Astrocyte (in vitro differentiated cells and primary cell): ENCODE measurements around the gene LAG3. TPM values are rescaled to one million over a fixed set of nuclear protein-coding genes. Genes with fewer than 3 reads are reported as not detected.
"Not testable (repeated sequence)": the region's sequence is repeated elsewhere in the genome, so short reads cannot be mapped to it uniquely, and the experiment has no call there.

ENCODE experiments used
- DNase-seq: peaks from one replicate; pipeline ENCODE4 v3.0.0-alpha.2; 2010; ENCODE audit warnings: low read depth
- FAIRE-seq: peaks from 2 replicates; lab custom pipeline; 2011; peaks lifted over from hg19 to GRCh38; lab: Jason Lieb, UNC
- H2AFZ ChIP-seq: 2 replicates; pipeline ENCODE4 v1.6.0; 2012; ENCODE audit warnings: low read depth, low read length, inconsistent platforms
- H3K27ac ChIP-seq: 2 replicates; pipeline ENCODE4 v1.5.1; 2011; ENCODE audit warnings: low read depth, low read length, inconsistent platforms
- H3K27me3 ChIP-seq: 2 replicates; pipeline ENCODE4 v1.6.0; 2011; ENCODE audit warnings: low read length, inconsistent platforms; ENCODE audit not compliant: insufficient read depth
- H3K36me3 ChIP-seq: 2 replicates; pipeline ENCODE4 v1.5.1; 2011; ENCODE audit warnings: low read length, inconsistent platforms; ENCODE audit not compliant: insufficient read depth
- H3K4me1 ChIP-seq: 2 replicates; pipeline ENCODE4 v1.5.1; 2011; ENCODE audit warnings: low read length, inconsistent platforms; ENCODE audit not compliant: insufficient read depth
- H3K4me2 ChIP-seq: 2 replicates; pipeline ENCODE4 v1.6.0; 2012; ENCODE audit warnings: low read length, inconsistent platforms
- H3K4me3 ChIP-seq: 2 replicates; pipeline ENCODE4 v1.5.1; 2011; ENCODE audit warnings: low read depth, mild to moderate bottlenecking, low read length, inconsistent platforms; ENCODE audit not compliant: insufficient read depth
- H3K79me2 ChIP-seq: 2 replicates; pipeline ENCODE4 v1.6.0; 2012; ENCODE audit warnings: mild to moderate bottlenecking, low read length, inconsistent platforms; ENCODE audit not compliant: insufficient read depth
- H3K9ac ChIP-seq: 2 replicates; pipeline ENCODE4 v1.6.0; 2012; ENCODE audit warnings: mild to moderate bottlenecking, low read length, inconsistent platforms
- H3K9me3 ChIP-seq: 2 replicates; pipeline ENCODE4 v1.5.1; 2012; ENCODE audit warnings: low read depth, mild to moderate bottlenecking, low read length, inconsistent platforms; ENCODE audit not compliant: insufficient read depth
- H4K20me1 ChIP-seq: 2 replicates; pipeline ENCODE4 v1.6.0; 2012; ENCODE audit warnings: low read length, inconsistent platforms; ENCODE audit not compliant: insufficient read depth
- H3K27ac Mint-ChIP-seq: one replicate; pipeline ENCODE4 v1.8.0; 2021; ENCODE audit warnings: mild to moderate bottlenecking, mixed read lengths; ENCODE audit not compliant: unreplicated experiment
- H3K27me3 Mint-ChIP-seq: one replicate; pipeline ENCODE4 v1.8.0; 2021; ENCODE audit warnings: low read depth, mixed read lengths; ENCODE audit not compliant: unreplicated experiment
- H3K36me3 Mint-ChIP-seq: one replicate; pipeline ENCODE4 v1.8.0; 2021; ENCODE audit warnings: low read depth, mixed read lengths; ENCODE audit not compliant: unreplicated experiment
- H3K4me1 Mint-ChIP-seq: one replicate; pipeline ENCODE4 v1.8.0; 2021; ENCODE audit warnings: low read depth, mixed read lengths; ENCODE audit not compliant: unreplicated experiment
- H3K4me3 Mint-ChIP-seq: one replicate; pipeline ENCODE4 v1.8.0; 2021; ENCODE audit warnings: mild to moderate bottlenecking, moderate library complexity, mixed read lengths; ENCODE audit not compliant: unreplicated experiment
- H3K9me3 Mint-ChIP-seq: one replicate; pipeline ENCODE4 v1.8.0; 2021; ENCODE audit warnings: mild to moderate bottlenecking, mixed read lengths; ENCODE audit not compliant: unreplicated experiment
- CTCF ChIP-seq: IDR thresholded peaks from 2 replicates; pipeline ENCODE4 v1.5.1; 2011; ENCODE audit warnings: low read depth, mild to moderate bottlenecking, inconsistent platforms, low read length, moderate library complexity; ENCODE audit not compliant: insufficient read depth
- EZH2 ChIP-seq: IDR thresholded peaks from 2 replicates; pipeline ENCODE4 v1.6.1; 2012; ENCODE audit warnings: mild to moderate bottlenecking, low read length, inconsistent platforms; ENCODE audit not compliant: insufficient read depth
- total RNA-seq: library from RNA; stranded (reverse); gene quantifications from 2 replicates; pipeline ENCODE4 v1.2.1, GENCODE V29; 2021

The LAG3 gene
- total RNA-seq, 1 donor from 2014 or later: 2.0 TPM

- H3K4me1 ChIP-seq: peaks cover 3% of the 10 kb centered on the region
- H3K27ac ChIP-seq: no peak overlapping the region
- no peak overlapping the region for H3K4me3 ChIP-seq
- H3K9me3 Mint-ChIP-seq: no peaks in the 10 kb centered on the region
- peaks cover 13% of the 10 kb centered on the region for H3K4me1 Mint-ChIP-seq
- peaks cover 15% of the 10 kb centered on the region for H4K20me1 ChIP-seq
- DNase-seq: no peak
- no peaks in the 10 kb centered on the region for H3K27me3 ChIP-seq
- peaks cover 23% of the 10 kb centered on the region for H3K36me3 Mint-ChIP-seq
- peaks cover 16% of the 10 kb centered on the region for H3K36me3 ChIP-seq
- no peak overlapping the region for H3K9ac ChIP-seq
- H3K27ac Mint-ChIP-seq: no peak overlapping the region
- H3K4me2 ChIP-seq: no peak overlapping the region
- no peak overlapping the region for H3K4me3 Mint-ChIP-seq
- H3K79me2 ChIP-seq: no peaks in the 10 kb centered on the region
- FAIRE-seq: no peak
- H3K9me3 ChIP-seq: no peaks in the 10 kb centered on the region
- H2AFZ ChIP-seq: no peak overlapping the region
- TF ChIP-seq EZH2 (no peak), CTCF (no peak)
- H3K27me3 Mint-ChIP-seq: no peaks in the 10 kb centered on the region
Measured at GRCh38 chr12:6742834-6743233, 29.5 kb upstream of the LAG3 start.

- DNase-seq, H3K9me3 ChIP-seq, FAIRE-seq, H3K27me3 Mint-ChIP-seq, H3K9ac ChIP-seq, H3K4me1 ChIP-seq, H3K79me2 ChIP-seq, H3K9me3 Mint-ChIP-seq, H3K4me2 ChIP-seq, H3K27me3 ChIP-seq, H2AFZ ChIP-seq, H3K4me3 Mint-ChIP-seq, H3K4me3 ChIP-seq, H3K27ac ChIP-seq: not testable (repeated sequence)
- H4K20me1 ChIP-seq: peaks cover 19% of the 10 kb centered on the region
- Mint-ChIP-seq H3K4me1 (peaks cover 13% of the 10 kb centered on the region), H3K36me3 (peaks cover 25% of the 10 kb centered on the region), H3K27ac (peak overlapping the region; percentile 14)
- H3K36me3 ChIP-seq: peaks cover 20% of the 10 kb centered on the region
Measured at GRCh38 chr12:6743300-6743699, 29.0 kb upstream of the LAG3 start.

- no peaks in the 10 kb centered on the region for H3K27me3 Mint-ChIP-seq
- DNase-seq (no peak), FAIRE-seq (no peak)
- H3K4me3 Mint-ChIP-seq: no peak overlapping the region
- H3K27me3 ChIP-seq: no peaks in the 10 kb centered on the region
- no peak overlapping the region for H3K4me3 ChIP-seq
- H3K9me3 ChIP-seq: no peaks in the 10 kb centered on the region
- H3K27ac ChIP-seq: no peak overlapping the region
- H3K27ac Mint-ChIP-seq: peak overlapping the region; percentile 56
- peaks cover 18% of the 10 kb centered on the region for H3K4me1 Mint-ChIP-seq
- peaks cover 13% of the 10 kb centered on the region for H3K79me2 ChIP-seq
- no peaks in the 10 kb centered on the region for H3K9me3 Mint-ChIP-seq
- H3K9ac ChIP-seq: no peak overlapping the region
- H3K4me1 ChIP-seq: peaks cover 3% of the 10 kb centered on the region
- peaks cover 44% of the 10 kb centered on the region for H4K20me1 ChIP-seq
- peaks cover 35% of the 10 kb centered on the region for H3K36me3 Mint-ChIP-seq
- TF ChIP-seq CTCF: no peak
- TF ChIP-seq EZH2: no peak
- H3K36me3 ChIP-seq: peaks cover 33% of the 10 kb centered on the region
- H2AFZ ChIP-seq: no peak overlapping the region
- H3K4me2 ChIP-seq: no peak overlapping the region
Measured at GRCh38 chr12:6745741-6746525, 26.4 kb upstream of the LAG3 start.
